GDM1 (cell line): Measurements from ENCODE around the gene SLC34A3.
A peak's percentile ranks its signal among the peaks of the same experiment; 100 is the strongest.
"Not testable (repeated sequence)": the region's sequence is repeated elsewhere in the genome, so short reads cannot be mapped to it uniquely, and the experiment has no call there.

Source experiments
- DNase-seq: peaks from one replicate; lab custom pipeline; 2025; lab: John Stamatoyannopoulos, UW

The SLC34A3 gene

DNA sequence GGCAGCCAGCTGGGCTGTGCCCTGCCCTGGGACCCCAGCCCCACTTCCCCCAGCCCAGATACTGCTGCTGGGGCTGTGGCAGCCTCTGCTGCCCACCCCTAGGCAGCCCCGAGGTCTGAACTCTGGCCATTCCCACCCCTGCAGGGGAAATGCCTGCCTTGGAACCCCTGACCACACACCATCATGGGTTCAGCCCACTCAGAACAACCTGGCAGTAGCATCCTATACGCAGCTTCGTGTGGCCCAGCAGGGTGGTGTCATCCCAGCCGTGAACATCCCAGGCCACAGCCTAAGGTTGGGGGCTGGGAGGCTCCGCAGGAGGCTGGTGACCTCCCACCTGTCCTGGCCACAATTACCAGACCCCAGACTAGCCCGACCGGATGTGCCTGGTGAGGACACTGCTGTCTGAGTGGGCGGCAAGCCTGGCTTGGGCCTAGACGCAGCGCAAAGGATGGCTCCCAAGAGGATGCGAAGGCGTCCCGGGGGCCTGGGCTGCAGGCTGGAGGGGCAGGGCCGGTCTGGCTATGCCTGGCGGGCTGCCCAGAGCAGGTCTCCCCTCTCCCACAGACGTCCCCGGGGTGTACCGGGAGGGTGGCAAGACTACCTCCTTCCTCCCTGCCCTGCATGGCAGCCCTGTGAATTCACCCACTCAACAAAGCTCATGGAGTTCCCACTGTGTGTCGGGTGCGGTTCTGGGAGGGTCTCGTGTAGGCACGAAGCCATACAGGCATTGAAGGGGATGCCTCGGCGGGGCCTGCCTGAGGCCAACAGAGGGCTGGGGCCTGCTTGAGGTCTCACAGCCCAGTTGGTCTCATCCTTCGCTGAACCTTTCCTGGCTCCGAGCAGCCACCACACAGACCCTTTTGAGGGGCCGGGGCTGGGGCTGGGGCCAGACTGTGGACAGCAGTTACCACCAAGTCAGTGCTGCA lies 1.5 kb upstream of the SLC34A3 start:
- no peak for DNase-seq

DNA sequence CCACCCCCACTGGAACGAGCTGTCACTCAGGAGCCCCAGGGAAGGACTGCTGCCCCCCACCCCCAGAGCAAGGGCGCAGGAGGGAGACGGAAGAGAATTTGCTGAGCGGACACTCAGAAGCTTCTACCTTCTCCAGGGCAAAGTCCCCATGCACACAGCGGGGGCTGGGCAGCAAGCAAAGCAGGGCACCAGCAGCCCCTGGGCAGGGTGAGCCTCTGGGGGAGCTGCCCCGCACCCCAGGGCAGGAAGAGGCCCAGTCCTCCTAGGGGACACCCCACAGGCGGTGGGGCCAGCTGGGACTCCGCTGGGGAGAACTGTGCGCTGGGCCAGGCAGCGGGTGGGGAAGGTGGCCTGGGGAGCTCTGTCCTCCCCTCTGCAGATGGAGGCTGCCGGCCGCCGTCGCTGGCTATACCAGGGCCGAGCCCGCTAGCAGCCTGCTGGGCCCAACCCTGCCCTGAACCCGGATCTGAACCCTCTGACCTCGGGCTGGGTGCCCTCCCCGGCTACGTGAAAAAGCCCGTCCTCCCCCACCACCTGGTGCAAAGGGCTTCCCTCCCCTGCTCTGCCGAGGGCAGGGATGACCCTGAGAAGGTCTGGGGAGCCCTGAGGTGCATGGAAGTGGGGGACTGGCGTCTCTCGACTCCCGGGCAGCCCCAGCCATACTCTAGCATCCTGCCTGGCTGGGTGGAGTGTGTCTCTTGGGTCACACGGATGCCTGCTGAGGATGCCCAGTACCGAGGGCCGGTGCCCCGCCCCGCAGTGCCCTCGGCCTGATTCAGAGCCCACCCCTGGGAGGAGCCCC lies 597 bp upstream of the SLC34A3 start:
- DNase-seq = no peak

DNA sequence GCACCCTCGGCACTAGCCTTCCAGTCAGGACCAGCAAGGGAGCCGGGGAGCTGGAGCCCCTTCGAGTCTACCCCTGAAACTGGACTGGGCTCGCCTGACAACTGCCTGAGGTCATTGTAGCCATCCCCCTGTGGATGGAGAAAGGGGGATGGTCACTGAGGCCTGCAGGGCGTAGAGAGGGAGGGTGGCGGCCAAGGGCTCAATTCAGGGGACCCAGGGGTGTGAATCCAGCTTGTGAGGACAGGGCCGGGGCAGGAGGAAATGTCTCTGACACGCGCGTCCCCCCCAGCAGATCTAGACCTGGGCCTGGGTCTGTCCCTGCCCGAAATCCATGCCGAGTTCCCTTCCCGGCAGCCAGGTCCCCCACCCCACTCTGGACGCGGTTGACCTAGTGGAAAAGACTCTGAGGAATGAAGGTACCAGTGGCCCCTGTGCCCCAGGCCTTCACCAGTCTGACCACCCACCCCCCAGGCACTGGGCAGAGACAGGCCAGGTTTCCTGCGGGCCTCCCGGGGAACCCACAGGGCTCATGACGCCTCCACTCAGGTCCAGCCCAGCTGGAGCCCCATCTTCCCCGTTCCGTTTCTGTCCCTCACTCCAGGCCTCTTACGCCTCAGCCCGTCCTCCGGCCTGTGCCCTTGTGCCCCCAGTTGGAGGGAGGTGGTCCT lies 805 bp downstream of the SLC34A3 start:
- DNase-seq = no peak

DNA sequence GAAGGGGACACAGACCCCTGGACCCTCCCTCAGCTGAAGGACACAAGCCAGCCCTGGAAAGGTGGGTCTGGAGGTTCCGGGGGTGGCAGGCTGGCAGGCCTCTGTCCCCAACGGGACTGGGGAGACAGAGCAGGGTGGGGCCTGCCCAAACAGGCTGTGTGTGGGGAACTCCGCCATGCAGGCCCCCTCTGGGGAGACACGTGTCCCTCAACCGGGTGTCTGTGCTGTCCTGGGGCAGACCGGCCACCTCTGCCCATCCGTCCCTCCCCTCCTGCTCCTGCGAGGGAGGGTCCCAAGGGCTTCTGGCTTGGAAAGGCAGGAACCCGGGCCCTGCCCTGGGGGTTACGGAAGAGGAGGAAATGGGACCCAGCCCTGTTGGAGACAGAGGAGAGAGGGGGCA lies 1.4 kb downstream of the SLC34A3 start:
- DNase-seq = no peak

DNA sequence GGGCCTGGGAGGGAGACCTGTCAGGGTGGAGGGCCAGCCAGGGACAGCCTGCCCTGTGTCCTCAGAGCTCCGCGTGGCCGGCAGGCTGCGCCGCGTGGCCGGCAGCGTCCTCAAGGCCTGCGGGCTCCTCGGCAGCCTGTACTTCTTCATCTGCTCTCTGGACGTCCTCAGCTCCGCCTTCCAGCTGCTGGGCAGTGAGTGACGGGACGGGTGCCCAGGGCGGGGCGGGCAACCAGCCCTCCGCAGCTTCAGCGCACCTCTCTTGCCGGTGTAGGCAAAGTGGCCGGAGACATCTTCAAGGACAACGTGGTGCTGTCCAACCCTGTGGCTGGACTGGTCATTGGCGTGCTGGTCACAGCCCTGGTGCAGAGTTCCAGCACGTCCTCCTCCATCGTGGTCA lies 1.8 kb downstream of the SLC34A3 start:
- DNase-seq = no peak

DNA sequence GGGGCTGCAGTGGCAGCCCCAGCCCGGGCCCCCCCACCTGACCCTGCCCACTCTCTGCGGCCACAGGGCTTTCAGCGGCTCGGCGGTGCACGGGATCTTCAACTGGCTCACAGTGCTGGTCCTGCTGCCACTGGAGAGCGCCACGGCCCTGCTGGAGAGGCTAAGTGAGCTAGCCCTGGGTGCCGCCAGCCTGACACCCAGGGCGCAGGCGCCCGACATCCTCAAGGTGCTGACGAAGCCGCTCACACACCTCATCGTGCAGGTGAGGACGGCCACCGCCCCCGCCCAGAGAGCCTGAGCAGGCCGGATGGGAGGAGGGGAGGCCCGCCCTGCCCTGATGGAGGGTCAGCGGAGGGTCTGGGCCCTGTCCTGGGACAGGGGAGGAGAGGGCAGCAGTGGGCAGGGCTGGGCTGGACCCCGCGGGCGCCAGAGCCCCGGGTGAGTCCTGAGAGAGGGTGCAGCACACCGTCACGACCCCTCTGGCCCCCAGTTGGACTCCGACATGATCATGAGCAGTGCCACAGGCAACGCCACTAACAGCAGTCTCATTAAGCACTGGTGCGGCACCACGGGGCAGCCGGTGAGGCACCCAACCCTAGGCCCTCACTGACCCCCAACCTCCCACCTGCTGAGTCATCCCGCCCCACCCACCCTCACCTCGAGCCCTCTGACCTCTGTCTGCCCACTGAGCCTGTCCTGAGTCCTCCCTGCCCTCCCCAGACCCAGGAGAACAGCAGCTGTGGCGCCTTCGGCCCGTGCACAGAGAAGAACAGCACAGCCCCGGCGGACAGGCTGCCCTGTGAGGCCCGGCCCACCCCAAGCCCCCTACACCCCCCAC lies 2.7 kb downstream of the SLC34A3 start:
- DNase-seq = no peak

DNA sequence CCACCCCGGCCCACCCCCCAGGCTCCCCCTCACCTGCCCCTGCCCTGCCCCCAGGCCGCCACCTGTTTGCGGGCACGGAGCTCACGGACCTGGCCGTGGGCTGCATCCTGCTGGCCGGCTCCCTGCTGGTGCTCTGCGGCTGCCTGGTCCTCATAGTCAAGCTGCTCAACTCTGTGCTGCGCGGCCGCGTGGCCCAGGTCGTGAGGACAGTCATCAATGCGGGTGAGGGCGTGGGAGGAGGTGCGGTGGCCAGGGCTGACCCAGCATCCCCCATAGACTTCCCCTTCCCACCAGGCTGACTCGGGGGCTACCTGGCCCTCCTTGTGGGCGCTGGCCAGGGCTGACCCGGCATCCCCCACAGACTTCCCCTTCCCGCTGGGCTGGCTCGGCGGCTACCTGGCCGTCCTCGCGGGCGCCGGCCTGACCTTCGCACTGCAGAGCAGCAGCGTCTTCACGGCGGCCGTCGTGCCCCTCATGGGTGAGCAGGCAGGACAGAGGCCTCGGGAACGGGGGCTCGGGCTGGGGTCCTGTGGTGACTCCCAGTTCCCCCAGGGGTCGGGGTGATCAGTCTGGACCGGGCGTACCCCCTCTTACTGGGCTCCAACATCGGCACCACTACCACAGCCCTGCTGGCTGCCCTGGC lies 3.5 kb downstream of the SLC34A3 start:
- DNase-seq = no peak

DNA sequence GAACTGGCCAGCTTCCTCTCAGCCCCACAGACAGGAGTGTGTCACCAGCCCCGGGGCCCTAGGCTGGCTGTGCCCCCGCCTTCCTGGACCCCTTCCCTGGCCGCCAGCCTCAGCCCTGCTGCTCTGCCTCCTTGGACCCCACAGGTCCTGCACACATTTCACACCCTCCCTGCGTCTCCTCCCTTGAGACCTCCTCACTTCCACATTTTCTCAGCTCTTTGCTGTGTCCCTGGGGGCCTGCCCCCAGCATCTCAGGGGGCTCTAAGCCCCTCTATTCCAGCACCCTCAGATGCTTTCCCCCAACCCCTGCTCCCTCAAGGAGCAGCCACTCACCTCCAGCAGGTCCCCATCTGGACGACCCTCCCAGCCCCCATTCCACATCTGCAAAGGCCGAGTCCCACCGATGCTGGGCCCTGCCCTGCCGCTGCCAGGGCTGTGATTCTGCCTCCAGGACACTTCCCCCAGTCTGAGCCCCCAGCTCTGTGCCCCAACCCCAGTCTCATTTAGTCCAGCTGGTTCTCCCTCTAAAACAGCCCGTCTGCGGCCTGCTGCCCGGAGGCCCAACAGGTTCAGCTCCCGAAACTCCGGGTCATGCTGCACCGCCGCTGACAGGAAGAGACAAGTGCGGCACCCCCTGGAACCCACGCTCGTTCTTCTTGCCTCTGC lies 4.2 kb downstream of the SLC34A3 start:
- DNase-seq = no peak

DNA sequence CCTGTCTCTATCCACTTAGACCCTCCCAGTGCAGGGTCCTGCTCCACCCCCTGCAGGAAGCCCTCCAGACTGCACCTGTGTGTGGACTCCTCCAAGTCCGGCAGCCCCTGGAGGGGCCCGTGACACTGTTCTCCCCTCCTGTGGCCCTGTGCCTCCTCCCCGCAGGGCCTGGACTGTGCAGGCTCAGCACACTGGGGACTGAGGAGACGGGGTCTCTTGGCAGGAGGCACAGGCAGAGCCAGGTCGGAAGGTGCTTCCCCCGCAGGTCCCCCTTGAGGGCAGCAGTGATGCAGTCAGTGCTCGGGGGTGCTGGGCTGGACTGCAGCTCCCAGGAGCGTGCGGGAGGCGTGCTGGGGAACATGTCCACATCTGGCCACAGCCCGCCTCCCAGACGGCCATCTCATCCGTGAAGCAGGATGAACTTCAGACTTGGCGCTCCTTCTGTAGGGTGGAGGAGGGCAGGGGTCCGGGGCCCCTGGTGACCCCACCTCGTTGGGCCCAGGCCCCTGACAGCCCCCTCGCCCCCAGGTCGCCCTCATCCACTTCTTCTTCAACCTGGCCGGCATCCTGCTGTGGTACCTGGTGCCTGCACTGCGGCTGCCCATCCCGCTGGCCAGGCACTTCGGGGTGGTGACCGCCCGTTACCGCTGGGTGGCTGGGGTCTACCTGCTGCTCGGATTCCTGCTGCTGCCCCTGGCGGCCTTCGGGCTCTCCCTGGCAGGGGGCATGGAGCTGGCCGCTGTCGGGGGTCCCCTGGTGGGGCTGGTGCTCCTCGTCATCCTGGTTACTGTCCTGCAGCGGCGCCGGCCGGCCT lies 4.9 kb downstream of the SLC34A3 start:
- no peak for DNase-seq

DNA sequence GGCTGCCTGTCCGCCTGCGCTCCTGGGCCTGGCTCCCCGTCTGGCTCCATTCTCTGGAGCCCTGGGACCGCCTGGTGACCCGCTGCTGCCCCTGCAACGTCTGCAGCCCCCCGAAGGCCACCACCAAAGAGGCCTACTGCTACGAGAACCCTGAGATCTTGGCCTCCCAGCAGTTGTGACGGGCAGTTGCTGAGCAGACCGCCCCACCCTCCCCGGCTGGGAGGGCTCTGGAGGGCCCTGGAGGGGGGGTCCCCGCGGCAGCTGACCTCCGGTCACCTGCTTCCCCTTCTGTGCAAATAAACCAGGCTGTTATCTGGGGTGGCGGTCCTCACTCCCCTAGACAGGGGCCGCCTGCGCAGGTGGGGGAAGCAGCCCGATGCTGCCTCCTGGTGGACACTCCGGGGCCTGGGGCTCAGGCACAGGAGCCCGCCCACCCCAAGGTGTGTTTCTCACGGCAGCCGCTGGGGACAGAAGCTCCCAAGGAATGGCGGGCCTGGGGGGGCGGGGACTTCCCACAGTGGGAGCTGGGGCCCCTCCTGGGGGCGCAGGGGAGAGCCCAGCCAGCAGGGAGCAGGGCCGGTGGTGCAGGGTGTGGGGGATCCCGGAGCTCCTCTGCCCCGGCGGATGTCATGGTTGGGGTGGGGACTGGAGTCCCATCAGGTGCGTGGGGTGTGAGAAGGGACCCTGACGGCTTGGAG lies 5.7 kb downstream of the SLC34A3 start:
- peak; percentile 77 for DNase-seq

DNA sequence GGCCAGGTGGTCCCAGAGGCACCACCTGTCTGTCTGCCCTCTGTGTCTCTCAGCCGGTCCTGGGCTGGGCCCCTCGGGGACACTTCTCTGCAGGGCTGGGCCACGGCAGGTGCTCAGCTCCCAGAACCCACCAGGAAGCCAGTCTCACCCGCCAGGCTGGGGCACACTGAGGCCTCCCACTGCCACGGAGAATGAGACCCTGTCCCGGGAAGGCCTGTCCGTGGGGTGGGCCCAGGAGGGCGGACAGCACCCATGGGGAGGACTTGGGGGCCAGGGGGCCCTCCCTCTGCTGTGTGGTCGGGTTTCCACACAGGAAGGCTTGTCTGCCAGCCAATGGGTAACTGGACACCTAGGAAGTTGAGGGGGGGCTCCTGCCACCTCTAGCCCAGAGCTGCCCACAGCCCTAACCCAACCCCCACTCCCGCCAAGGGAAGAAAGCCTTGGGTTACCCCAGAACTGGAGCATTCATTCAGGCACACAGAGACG lies 6.3 kb downstream of the SLC34A3 start:
- no peak for DNase-seq

DNA sequence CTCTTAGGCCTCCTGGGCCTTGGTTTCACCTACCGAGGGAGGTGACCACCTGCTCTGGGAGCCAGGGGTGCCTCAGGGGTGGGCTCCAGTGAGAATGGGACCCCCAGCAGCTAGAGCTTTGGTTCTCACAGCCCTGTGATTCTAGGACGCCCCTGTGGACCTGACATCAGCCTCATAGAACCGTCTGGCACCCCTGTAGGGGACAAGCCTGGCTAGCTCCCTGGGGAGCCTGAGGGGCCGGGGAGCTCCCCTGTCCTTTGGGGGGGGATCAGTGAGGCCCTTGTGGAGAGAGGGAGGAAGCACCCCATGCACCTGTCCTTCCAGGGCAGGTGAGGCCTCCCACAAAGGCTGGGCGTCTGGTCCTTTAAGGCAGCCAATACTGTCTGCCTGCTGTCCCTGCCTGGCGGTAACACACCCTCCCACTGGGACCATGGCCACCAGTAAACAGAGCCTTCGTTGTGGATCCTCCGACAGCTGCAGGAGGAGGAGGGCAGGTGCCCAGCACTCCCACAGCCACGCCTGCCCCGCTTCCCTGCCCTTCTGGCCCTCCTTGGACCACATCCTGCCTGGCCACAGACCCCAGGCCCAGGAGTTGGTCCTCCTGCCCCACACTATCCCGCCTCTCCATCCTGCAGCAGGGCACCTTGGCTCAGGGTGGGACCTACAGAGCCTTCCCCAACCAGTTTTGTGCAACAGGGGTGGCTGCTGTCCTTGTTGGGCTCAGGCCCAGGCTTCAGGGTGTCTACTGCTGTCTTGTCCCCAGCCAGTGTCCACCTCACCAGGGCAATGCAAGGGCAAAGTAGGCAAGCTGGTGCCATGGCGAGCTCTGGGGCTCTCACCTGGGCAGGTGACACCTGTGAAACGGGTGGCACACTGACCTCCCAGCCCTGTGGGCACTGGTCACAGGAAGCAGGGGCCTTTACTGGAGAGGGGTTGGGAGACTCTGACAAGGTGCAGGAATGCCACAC lies 7.3 kb downstream of the SLC34A3 start:
- no peak for DNase-seq

DNA sequence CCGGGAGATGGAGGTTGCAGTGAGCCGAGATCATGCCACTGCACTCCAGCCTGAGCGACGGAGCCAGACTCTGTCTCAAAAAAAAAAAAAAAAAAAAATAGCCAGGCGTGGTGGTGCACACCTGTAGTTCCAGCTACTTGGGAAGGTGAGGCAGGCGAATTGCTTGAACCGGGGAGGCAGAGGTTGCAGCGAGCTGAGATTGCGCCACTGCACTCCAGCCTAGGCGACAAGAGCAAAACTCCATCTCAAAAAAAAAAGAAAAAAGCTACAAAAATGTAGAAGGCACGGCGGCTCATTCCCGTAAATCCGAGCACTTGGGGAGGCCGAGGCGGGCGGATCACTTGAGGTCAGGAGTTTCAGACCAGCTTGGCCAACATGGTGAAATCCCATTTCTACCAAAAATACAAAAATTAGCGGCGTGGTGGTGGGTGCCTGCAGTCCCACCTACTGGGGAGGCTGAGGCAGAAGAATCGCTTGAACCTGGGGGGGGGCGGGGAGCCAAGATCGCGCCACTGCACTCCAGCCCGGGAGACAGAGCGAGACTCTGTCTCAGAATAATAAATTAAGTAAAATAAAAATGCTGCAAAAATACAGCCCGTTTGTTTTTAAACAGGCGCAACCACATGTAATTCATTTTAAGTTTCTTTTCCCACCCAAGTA lies 9.0 kb downstream of the SLC34A3 start:
- DNase-seq = not testable (repeated sequence)

DNA sequence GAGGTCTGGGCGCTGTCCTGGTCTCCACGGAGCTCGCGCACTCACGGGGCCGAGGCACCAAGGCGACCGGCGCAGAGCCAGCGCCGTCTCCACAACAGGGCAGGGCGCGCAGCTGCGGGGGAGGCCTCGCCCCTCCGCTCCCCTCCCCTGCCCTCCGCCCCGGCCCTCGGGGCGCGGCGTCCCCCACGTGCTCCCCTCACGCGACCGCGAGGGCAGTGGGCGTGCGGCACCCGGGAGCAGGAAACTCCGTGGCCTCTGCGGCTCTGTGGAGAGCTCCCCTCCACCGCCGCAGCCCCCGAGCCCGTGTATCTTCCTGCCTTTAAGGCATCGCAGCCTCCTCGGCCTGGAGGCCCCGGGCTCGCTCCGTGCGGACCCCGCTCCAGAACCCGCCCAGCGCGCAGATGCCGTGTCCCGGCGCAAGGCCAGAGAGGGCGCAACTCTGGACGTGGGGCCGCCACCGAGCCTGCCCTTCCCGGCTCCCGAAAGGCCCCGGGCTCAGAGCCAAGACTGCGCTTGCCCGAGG lies 9.7 kb downstream of the SLC34A3 start:
- DNase-seq = peak; percentile 87

DNA sequence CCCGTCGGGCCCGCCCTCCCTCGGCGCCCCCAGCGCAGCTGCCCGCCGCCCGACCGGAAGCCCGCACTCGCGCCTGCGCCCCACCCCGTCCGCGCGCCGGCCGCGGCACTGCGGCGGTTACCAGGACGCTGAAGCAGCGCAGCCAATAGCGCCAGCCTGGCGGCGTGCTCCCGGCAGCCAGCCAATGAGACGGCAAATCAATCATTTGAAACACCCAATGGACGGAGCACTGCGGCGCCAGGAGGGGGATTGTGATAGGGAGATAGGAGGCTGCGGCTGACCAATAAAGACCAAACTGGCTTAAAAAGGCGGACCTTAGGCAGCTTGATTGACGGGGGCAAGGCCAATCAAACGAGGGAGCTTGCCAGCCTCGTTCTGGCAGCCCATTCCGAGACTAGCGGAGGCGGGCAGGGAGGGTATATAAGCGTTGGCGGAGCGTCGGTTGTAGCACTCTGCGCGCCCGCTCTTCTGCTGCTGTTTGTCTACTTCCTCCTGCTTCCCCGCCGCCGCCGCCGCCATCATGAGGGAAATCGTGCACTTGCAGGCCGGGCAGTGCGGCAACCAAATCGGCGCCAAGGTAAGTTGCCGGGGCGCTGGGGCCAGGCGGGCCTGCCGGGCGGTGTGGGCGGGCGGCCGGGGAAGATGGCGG lies 10.3 kb downstream of the SLC34A3 start, which contains the start of gene TUBB4B:
Gene TUBB4B, plus strand, starts transcription at position 447 of the 649 bp plus-strand sequence. Its CDS starts 74 bp downstream, at position 521.
- peak; percentile 100 for DNase-seq
